Ascending aorta (tissue), 2 donors: ENCODE data around the gene PRKCB. TPM values are rescaled to one million over a fixed set of nuclear protein-coding genes. Genes with fewer than 3 reads are reported as not detected.

Source experiments
- DNase-seq, 2 donors: peaks; one replicate each; pipeline ENCODE4 v3.0.0-alpha.2; 2019; ENCODE audit warnings: low spot score in 2 of 2
- H3K27ac ChIP-seq, 2 donors: fragments of 200-600 bp; sonication (generic); one replicate each; pipeline ENCODE4 v1.5.1; 2016 to 2017; ENCODE audit warnings: mild to moderate bottlenecking in 1 of 2
- H3K27me3 ChIP-seq: fragments of 200-600 bp; sonication (generic); one replicate; pipeline ENCODE4 v1.5.1; 2017
- H3K36me3 ChIP-seq, 2 donors: fragments of 200-600 bp; sonication (generic); one replicate each; pipeline ENCODE4 v1.5.1; 2016
- H3K4me1 ChIP-seq, 2 donors: fragments of 200-600 bp; sonication (generic); one replicate each; pipeline ENCODE4 v1.5.1; 2016 to 2017; ENCODE audit warnings: mild to moderate bottlenecking in 1 of 2
- H3K4me3 ChIP-seq, 2 donors: fragments of 200-600 bp; sonication (generic); one replicate each; pipeline ENCODE4 v1.5.1; 2016 to 2017; ENCODE audit warnings: mild to moderate bottlenecking in 1 of 2
- H3K9me3 ChIP-seq, 2 donors: fragments of 200-600 bp; sonication (generic); one replicate each; pipeline ENCODE4 v1.5.1; 2016
- CTCF ChIP-seq, 3 experiments: fragments of 200-600 bp in 2 of 3; fragments of 450-650 bp in 1 of 3; sonication (generic) in 2 of 3; IDR thresholded peaks; one replicate each; pipeline ENCODE4 v1.5.1; 2016 to 2019; ENCODE audit warnings: antibody characterized with exemption in 3 of 3, mild to moderate bottlenecking in 1 of 3, moderate library complexity in 1 of 3
- intact Hi-C: fragments of 100-400 bp; cut with DNase I; formaldehyde crosslinking; loops from one replicate; pipeline ENCODE4 v1.15.1; 2023
- total RNA-seq: library from RNA; depleted of rRNA; stranded (reverse); fragments of >200 nt; gene quantifications from one replicate; pipeline ENCODE4 v1.1.0, GENCODE V29; 2016

Gene PRKCB
- total RNA-seq, 1 donor from 2014 or later, result 1.2 TPM

- H3K4me3 ChIP-seq, result no peak overlapping the region
- H3K36me3 ChIP-seq, result no peaks in the 10 kb centered on the region
- H3K27ac ChIP-seq, result no peak overlapping the region
- H3K9me3 ChIP-seq, result no peaks in the 10 kb centered on the region
- no peak for TF ChIP-seq CTCF (IDR thresholded peaks at IDR 0.05)
- intact Hi-C loops, result no loop called here
- no peaks in the 10 kb centered on the region for H3K27me3 ChIP-seq
- H3K4me1 ChIP-seq, result no peaks in the 10 kb centered on the region
- no peak for DNase-seq
These were observed 381.7 kb downstream of the PRKCB start for GRCh38 chr16:24217461-24217860.

- no peaks in the 10 kb centered on the region for H3K36me3 ChIP-seq
- intact Hi-C loops, result no loop called here
- H3K4me1 ChIP-seq, result no peaks in the 10 kb centered on the region
- DNase-seq, result no peak
- H3K27ac ChIP-seq, result no peak overlapping the region
- H3K4me3 ChIP-seq, result no peak overlapping the region
- TF ChIP-seq CTCF (IDR thresholded peaks at IDR 0.05), result no peak
- no peaks in the 10 kb centered on the region for H3K27me3 ChIP-seq
- no peaks in the 10 kb centered on the region for H3K9me3 ChIP-seq
These were observed 382.5 kb downstream of the PRKCB start for GRCh38 chr16:24218299-24218698.

GRCh38 chr16:24221219-24221618, 385.4 kb downstream of the PRKCB start:
- TF ChIP-seq CTCF (IDR thresholded peaks at IDR 0.05), result no peak
- no peak overlapping the region for H3K4me3 ChIP-seq
- no peaks in the 10 kb centered on the region for H3K27me3 ChIP-seq
- no peaks in the 10 kb centered on the region for H3K9me3 ChIP-seq
- H3K4me1 ChIP-seq, result no peaks in the 10 kb centered on the region
- no peak for DNase-seq
- no peak overlapping the region for H3K27ac ChIP-seq
- intact Hi-C loops, result no loop called here
- no peaks in the 10 kb centered on the region for H3K36me3 ChIP-seq

GRCh38 chr16:24228514-24228913, 392.7 kb downstream of the PRKCB start:
- intact Hi-C loops, result no loop called here
- no peaks in the 10 kb centered on the region for H3K36me3 ChIP-seq
- H3K4me3 ChIP-seq, result no peak overlapping the region
- no peak for TF ChIP-seq CTCF (IDR thresholded peaks at IDR 0.05)
- DNase-seq, result no peak
- no peak overlapping the region for H3K27ac ChIP-seq
- H3K9me3 ChIP-seq, result no peaks in the 10 kb centered on the region
- no peaks in the 10 kb centered on the region for H3K4me1 ChIP-seq
- H3K27me3 ChIP-seq, result no peaks in the 10 kb centered on the region

GRCh38 chr16:24232936-24233335, 397.2 kb downstream of the PRKCB start:
- H3K27ac ChIP-seq, result no peak overlapping the region
- intact Hi-C loops, result no loop called here
- no peaks in the 10 kb centered on the region for H3K36me3 ChIP-seq
- no peak for TF ChIP-seq CTCF (IDR thresholded peaks at IDR 0.05)
- H3K4me3 ChIP-seq, result no peak overlapping the region
- no peak for DNase-seq
- no peaks in the 10 kb centered on the region for H3K4me1 ChIP-seq
- no peaks in the 10 kb centered on the region for H3K27me3 ChIP-seq
- no peaks in the 10 kb centered on the region for H3K9me3 ChIP-seq

GRCh38 chr16:24234737-24235136, 399.0 kb downstream of the PRKCB start:
- no peak for TF ChIP-seq CTCF (IDR thresholded peaks at IDR 0.05)
- H3K4me1 ChIP-seq, result no peaks in the 10 kb centered on the region
- H3K36me3 ChIP-seq, result no peaks in the 10 kb centered on the region
- no peak overlapping the region for H3K4me3 ChIP-seq
- intact Hi-C loops, result no loop called here
- no peak overlapping the region for H3K27ac ChIP-seq
- H3K27me3 ChIP-seq, result no peaks in the 10 kb centered on the region
- DNase-seq, result no peak
- no peaks in the 10 kb centered on the region for H3K9me3 ChIP-seq
